ENCODE measurements around the gene AXIN2.
A peak's percentile ranks its signal among the peaks of the same experiment; 100 is the strongest.

The AXIN2 gene

GRCh38 chr17:65565559-65565958, 4.1 kb upstream of the AXIN2 start:
- ATAC-seq (replicated peaks) = no peak

DNA sequence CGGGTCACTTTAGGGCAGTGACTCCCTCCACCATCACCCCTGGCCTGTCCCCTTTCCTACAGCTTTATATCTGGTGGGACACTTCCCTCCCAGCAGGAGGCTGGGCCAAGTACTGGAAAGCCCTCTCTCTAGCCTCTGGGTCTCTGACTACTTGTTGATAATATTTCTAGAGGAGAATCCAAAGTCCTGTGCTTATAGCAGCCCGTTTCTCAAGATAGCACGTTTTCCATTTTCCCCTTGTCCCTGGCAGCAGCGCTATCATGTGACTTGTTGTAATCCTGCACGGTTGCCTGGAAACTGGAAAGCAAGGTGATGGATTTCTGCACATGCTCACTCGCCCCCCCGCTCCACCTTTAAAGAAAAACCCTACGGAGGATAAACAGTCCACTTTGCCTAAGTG, 3.3 kb upstream of the AXIN2 start:
- Mint-ChIP-seq H3K4me1 (peaks cover 20 to 64% of the 10 kb centered on the region in 2 donors), H3K9me3 (peaks cover 0 to 4% of the 10 kb centered on the region in 2 donors), H3K4me3 (no peak overlapping the region), H3K36me3 (no peaks in the 10 kb centered on the region), H3K27ac (no peak overlapping the region), H3K27me3 (peaks cover 16 to 33% of the 10 kb centered on the region in 2 donors)
- DNase-seq = no peak
- no peak for ATAC-seq (replicated peaks)

More at GRCh38 chr17:65565559-65565958, 4.1 kb upstream of the AXIN2 start:
- DNase-seq = no peak
- Mint-ChIP-seq H3K36me3 (no peaks in the 10 kb centered on the region), H3K27ac (no peak overlapping the region), H3K9me3 (peaks cover 0 to 4% of the 10 kb centered on the region in 2 donors), H3K27me3 (peaks cover 16 to 34% of the 10 kb centered on the region in 2 donors), H3K4me1 (peaks cover 20 to 64% of the 10 kb centered on the region in 2 donors), H3K4me3 (no peak overlapping the region)

GRCh38 chr17:65562206-65562531, 721 bp upstream of the AXIN2 start:
- peak overlapping the region in 1 of 2 donors; percentile 78 for H3K4me3 Mint-ChIP-seq
- ATAC-seq (replicated peaks) (no peak), DNase-seq (no peak)
- H3K27me3 Mint-ChIP-seq = peaks cover 8 to 19% of the 10 kb centered on the region in 2 donors
- no peaks in the 10 kb centered on the region for H3K9me3 Mint-ChIP-seq
- H3K27ac Mint-ChIP-seq = no peak overlapping the region
- H3K4me1 Mint-ChIP-seq = peaks cover 10 to 47% of the 10 kb centered on the region in 2 donors
- no peaks in the 10 kb centered on the region for H3K36me3 Mint-ChIP-seq

DNA sequence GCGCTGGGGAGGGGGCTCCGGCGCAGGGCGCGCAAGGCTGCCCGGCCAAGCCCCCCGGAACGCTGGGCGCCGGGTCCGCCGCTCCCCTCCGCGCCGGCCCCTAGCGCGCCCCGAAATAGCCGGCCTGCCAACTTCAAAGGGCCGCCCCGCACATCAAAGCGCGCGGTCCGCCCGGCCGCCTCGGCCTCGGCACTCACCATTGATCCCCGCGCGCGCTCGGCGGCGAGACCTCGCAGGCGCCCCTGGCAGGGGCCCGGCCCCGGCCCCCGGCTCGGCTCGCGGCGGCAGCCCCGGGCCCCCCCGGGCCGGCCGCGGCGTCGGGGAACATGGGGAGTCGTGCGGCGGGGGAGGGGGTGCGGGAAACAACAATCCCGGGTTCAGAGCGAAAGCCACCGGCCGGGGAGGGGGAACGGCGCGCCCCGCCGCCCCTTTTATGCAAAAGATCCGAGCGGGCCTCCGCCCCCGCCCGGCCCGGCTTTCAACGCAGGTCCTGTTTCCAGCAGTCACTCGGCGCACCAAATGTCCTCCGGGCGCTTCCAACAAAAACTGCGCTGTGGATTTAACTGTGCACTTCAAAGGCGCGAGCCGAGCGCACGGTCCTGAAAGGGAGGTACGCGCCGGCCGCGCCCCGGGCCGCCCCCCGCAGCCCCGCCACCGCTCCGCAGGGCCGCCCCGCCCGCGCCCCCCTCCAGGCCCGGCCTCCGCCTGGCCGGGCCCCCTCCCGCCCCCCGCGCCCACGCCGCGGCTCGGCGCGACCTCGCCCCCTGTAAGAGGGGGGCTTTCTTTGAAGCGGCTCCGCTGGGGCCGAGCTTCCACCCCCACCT, 608 bp downstream of the AXIN2 start:
- Mint-ChIP-seq H3K27me3 (peaks cover 8 to 16% of the 10 kb centered on the region in 2 donors), H3K27ac (peak overlapping the region; percentile 81), H3K4me1 (peaks cover 10 to 47% of the 10 kb centered on the region in 2 donors), H3K9me3 (no peaks in the 10 kb centered on the region), H3K36me3 (no peaks in the 10 kb centered on the region), H3K4me3 (peak overlapping the region; percentile 57 to 87)
- DNase-seq (no peak), ATAC-seq (replicated peaks) (peak; percentile 49 to 53)

DNA sequence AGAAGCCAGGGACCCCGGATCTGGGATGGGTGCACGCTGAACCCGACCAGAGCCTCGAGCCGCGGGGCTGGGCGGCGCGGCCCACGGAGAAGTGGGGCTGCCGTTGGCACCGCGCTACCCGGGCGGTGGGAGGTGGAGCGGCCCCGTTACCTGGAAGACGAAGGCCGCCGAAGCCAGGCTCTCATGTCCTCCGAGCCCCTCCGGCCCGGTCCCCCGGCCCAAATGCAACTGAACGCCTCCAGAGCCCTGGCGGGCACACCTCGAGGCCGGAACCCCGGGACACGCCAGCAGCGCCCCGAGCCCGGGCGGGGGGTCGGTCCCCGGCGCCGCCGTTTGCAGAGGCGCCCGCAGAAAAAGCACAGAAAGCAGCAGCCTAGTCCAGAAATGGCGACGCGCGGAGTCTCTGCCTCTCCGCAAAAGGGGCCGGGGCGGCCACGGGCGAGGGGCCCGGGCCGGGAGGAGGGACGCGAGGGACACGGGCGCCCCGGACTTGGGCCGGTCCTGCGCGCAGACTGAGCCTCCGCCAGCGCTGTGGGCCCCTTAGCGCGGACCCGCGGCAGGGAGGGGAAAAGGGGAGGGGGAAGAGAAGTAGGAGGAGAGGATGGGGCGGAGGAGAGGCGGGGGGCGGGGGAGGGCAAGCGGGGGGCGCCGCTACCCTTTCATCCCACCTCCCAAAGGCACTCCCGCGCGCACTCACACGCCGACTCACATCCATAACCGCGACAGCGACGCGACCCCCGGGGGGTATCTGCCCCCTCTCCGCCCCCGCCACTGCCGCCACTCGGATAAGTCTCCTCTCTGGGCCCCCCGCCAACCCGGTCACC, 1.4 kb downstream of the AXIN2 start:
- DNase-seq (no peak), ATAC-seq (replicated peaks) (no peak)
- no peak overlapping the region for H3K27ac Mint-ChIP-seq
- H3K9me3 Mint-ChIP-seq = no peaks in the 10 kb centered on the region
- H3K27me3 Mint-ChIP-seq = peaks cover 8 to 10% of the 10 kb centered on the region in 2 donors
- H3K4me3 Mint-ChIP-seq = peak overlapping the region; percentile 70 to 87
- peaks cover 8 to 42% of the 10 kb centered on the region in 2 donors for H3K4me1 Mint-ChIP-seq
- no peaks in the 10 kb centered on the region for H3K36me3 Mint-ChIP-seq

GRCh38 chr17:65559461-65559803, 2.0 kb downstream of the AXIN2 start:
- Mint-ChIP-seq H3K9me3 (no peaks in the 10 kb centered on the region), H3K36me3 (no peaks in the 10 kb centered on the region), H3K4me1 (peaks cover 8 to 36% of the 10 kb centered on the region in 2 donors), H3K27ac (no peak overlapping the region), H3K27me3 (peaks cover 7 to 8% of the 10 kb centered on the region in 2 donors), H3K4me3 (peak overlapping the region; percentile 70 to 87)
- DNase-seq (no peak), ATAC-seq (replicated peaks) (no peak)

GRCh38 chr17:65558683-65559460, 2.6 kb downstream of the AXIN2 start:
- peaks cover 7 to 8% of the 10 kb centered on the region in 2 donors for H3K27me3 Mint-ChIP-seq
- peak overlapping the region; percentile 70 to 87 for H3K4me3 Mint-ChIP-seq
- peaks cover 8 to 36% of the 10 kb centered on the region in 2 donors for H3K4me1 Mint-ChIP-seq
- no peak overlapping the region for H3K27ac Mint-ChIP-seq
- no peak for DNase-seq
- ATAC-seq (replicated peaks) = no peak
- H3K36me3 Mint-ChIP-seq = no peaks in the 10 kb centered on the region
- H3K9me3 Mint-ChIP-seq = no peaks in the 10 kb centered on the region

- H3K4me1 Mint-ChIP-seq = peaks cover 8 to 30% of the 10 kb centered on the region in 2 donors
- H3K9me3 Mint-ChIP-seq = no peaks in the 10 kb centered on the region
- H3K4me3 Mint-ChIP-seq = no peak overlapping the region
- no peak for ATAC-seq (replicated peaks)
- DNase-seq = no peak
- H3K36me3 Mint-ChIP-seq = no peaks in the 10 kb centered on the region
- peaks cover 7 to 8% of the 10 kb centered on the region in 2 donors for H3K27me3 Mint-ChIP-seq
- no peak overlapping the region for H3K27ac Mint-ChIP-seq
These were observed 3.2 kb downstream of the AXIN2 start for GRCh38 chr17:65558311-65558682.

DNA sequence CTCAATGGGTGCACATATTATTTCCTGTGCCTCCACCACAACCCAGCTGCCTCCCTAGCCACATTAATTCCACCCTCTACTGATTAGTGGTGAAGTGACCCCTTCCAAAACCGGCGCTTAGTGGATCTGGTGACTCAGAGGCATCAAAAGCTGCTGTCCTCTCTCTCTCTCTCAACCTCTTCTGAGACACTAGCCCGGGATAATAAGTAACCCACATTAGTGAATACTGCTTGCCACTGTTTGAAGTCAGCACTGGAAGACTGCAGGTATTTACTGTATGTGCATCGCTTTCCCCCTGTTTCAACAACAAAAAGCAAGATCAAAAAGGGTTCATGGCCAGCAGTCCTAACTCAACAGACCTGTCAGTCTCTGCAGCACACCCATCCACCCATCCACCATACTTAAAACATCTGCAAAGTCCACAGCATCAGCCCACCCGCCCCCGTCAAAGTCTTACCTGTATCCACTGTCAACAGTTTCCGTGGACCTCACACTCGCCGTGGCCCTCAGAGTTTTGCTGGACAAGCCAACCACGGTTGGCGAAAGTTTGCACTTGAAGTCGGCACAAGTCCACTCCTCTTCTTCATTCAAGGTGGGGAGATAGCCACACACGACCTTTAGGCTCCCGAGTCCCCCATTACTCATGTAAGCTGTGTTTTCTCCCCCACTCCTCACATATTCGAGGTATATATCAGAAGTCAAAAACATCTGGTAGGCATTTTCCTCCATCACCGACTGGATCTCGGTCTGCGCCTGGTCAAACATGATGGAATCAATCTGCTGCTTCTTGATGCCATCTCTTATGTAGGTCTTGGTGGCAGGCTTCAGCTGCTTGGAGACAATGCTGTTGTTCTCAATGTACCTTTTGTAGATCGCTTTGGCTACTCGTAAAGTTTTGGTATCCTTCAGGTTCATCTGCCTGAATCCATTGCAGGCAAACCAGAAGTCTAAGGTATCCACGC, 3.8 kb downstream of the AXIN2 start:
- Mint-ChIP-seq H3K27me3 (peaks cover 7 to 8% of the 10 kb centered on the region in 2 donors), H3K36me3 (no peaks in the 10 kb centered on the region), H3K4me3 (no peak overlapping the region), H3K27ac (no peak overlapping the region), H3K4me1 (peaks cover 8 to 23% of the 10 kb centered on the region in 2 donors), H3K9me3 (no peaks in the 10 kb centered on the region)
- no peak for DNase-seq
- ATAC-seq (replicated peaks) = no peak

- Mint-ChIP-seq H3K27ac (no peak overlapping the region), H3K27me3 (peaks cover 2 to 8% of the 10 kb centered on the region in 2 donors), H3K36me3 (no peaks in the 10 kb centered on the region), H3K9me3 (no peaks in the 10 kb centered on the region), H3K4me1 (peaks cover 8 to 16% of the 10 kb centered on the region in 2 donors), H3K4me3 (no peak overlapping the region)
- no peak for ATAC-seq (replicated peaks)
- no peak for DNase-seq
These were observed 4.5 kb downstream of the AXIN2 start for GRCh38 chr17:65556910-65557348.

- DNase-seq = peak; percentile 42
- Mint-ChIP-seq H3K4me3 (no peak overlapping the region), H3K9me3 (no peaks in the 10 kb centered on the region), H3K4me1 (peaks cover 5 to 13% of the 10 kb centered on the region in 2 donors), H3K27me3 (peaks cover 0 to 8% of the 10 kb centered on the region in 2 donors), H3K36me3 (no peaks in the 10 kb centered on the region), H3K27ac (no peak overlapping the region)
- peak; percentile 65 for ATAC-seq (replicated peaks)
These were observed 5.2 kb downstream of the AXIN2 start for GRCh38 chr17:65556014-65556909.

DNA sequence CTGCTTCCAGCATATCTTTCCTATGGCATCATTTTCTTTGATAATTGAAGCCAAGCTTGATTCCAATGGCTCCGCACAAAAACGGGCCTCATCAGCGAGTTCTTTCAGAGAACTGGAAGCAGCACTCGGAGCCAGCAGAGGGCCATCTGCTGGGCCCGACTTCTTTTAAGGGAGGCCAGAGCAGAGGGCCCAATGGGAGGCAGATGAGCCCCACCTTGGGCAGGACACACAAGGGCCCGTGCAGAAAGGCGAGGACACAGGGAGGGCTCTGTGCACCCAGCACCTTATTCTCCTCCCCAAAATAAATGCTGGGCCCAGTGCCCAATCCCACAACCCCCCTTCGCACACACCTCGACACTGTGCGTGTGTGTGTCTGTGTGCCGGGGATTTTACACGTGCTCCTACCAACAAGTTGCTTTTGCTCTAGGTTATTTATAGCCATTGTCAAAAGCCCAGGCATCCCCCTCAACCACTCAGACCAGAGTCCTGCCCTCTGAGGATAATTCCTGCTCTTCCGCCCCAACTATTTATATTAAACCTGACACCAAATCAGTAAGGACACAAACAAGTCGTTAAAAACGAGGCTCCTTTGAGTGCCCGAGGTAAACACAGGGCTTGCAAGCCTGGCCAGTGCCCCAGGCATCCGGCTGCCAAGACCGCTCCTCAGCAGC, 6.8 kb downstream of the AXIN2 start:
- H3K27ac Mint-ChIP-seq = peak overlapping the region; percentile 34
- H3K27me3 Mint-ChIP-seq = peaks cover 0 to 8% of the 10 kb centered on the region in 2 donors
- H3K4me1 Mint-ChIP-seq = peaks cover 5 to 13% of the 10 kb centered on the region in 2 donors
- DNase-seq (no peak), ATAC-seq (replicated peaks) (no peak)
- H3K36me3 Mint-ChIP-seq = peaks cover 0 to 3% of the 10 kb centered on the region in 2 donors
- no peak overlapping the region for H3K4me3 Mint-ChIP-seq
- no peaks in the 10 kb centered on the region for H3K9me3 Mint-ChIP-seq

All from stimulated activated naive B cell treated with anti-CD40 and anti-IgM and Interleukin-4, amounts not matched to agents 10 μg/mL and 1 μg/mL and 100 μg/mL, for 72 hours (primary cell).